RPMI7951 (cell line): Measurements from ENCODE around the gene FIBCD1. TPM values are rescaled to one million over a fixed set of nuclear protein-coding genes. Genes with fewer than 3 reads are reported as not detected.

Source experiments
- DNase-seq: peaks from one replicate; pipeline ENCODE4 v3.0.0-alpha.2; 2012; ENCODE audit warnings: low read depth
- total RNA-seq: library from RNA; depleted of rRNA; stranded (reverse); fragments of >200 nt; shearing (Covaris generic); gene quantifications from 2 replicates; pipeline ENCODE4 v1.2.3, GENCODE V29; 2014; rRNA removed

The FIBCD1 gene
- total RNA-seq, 1 experiment from 2014 or later, result 16.9 TPM

- DNase-seq, result no peak
These were observed 77.5 kb downstream of the FIBCD1 start for GRCh38 chr9:130861372-130862180.

GRCh38 chr9:130860458-130861316 lies 78.4 kb downstream of the FIBCD1 start:
- peak; percentile 96 for DNase-seq

GRCh38 chr9:130858739-130859705 lies 80.0 kb downstream of the FIBCD1 start:
- DNase-seq, result no peak

- peak; percentile 75 for DNase-seq
These were observed 80.9 kb downstream of the FIBCD1 start for GRCh38 chr9:130857864-130858738.

GRCh38 chr9:130856474-130856873 lies 82.6 kb downstream of the FIBCD1 start:
- no peak for DNase-seq

- DNase-seq, result no peak
These were observed 84.2 kb downstream of the FIBCD1 start for GRCh38 chr9:130854835-130855234.

- DNase-seq, result peak; percentile 96
These were observed 85.0 kb downstream of the FIBCD1 start for GRCh38 chr9:130854092-130854491.

GRCh38 chr9:130852801-130853200 lies 86.2 kb downstream of the FIBCD1 start:
- DNase-seq, result no peak

Other genes starting within 250 kb of the FIBCD1 start
- 33.9 and 40.7 TPM in 2 replicates for gene EXOSC2, start 245.5 kb downstream of the FIBCD1 start, total RNA-seq
- gene ABL1, start 104.0 kb downstream of the FIBCD1 start, total RNA-seq, result 11.4 and 12.1 TPM in 2 replicates
- not detected in 2 replicates for gene QRFP, start 42.4 kb downstream of the FIBCD1 start, total RNA-seq
- 0.20 TPM in 1 of 2 replicates, not detected in the other for gene LAMC3, start 69.9 kb upstream of the FIBCD1 start, total RNA-seq
- 0.39 and 0.72 TPM in 2 replicates for gene AIF1L, start 157.3 kb upstream of the FIBCD1 start, total RNA-seq
- 9.2 and 11.7 TPM in 2 replicates for gene NUP214, start 186.3 kb upstream of the FIBCD1 start, total RNA-seq